G401.6 (cell line): ENCODE data around the gene EPX.
"Not testable (repeated sequence)": the region's sequence is repeated elsewhere in the genome, so short reads cannot be mapped to it uniquely, and the experiment has no call there.

ENCODE experiments used
- FAIRE-seq: peaks from 2 replicates; lab custom pipeline; 2012; peaks lifted over from hg19 to GRCh38; lab: Jason Lieb, UNC

Gene EPX, protein sequence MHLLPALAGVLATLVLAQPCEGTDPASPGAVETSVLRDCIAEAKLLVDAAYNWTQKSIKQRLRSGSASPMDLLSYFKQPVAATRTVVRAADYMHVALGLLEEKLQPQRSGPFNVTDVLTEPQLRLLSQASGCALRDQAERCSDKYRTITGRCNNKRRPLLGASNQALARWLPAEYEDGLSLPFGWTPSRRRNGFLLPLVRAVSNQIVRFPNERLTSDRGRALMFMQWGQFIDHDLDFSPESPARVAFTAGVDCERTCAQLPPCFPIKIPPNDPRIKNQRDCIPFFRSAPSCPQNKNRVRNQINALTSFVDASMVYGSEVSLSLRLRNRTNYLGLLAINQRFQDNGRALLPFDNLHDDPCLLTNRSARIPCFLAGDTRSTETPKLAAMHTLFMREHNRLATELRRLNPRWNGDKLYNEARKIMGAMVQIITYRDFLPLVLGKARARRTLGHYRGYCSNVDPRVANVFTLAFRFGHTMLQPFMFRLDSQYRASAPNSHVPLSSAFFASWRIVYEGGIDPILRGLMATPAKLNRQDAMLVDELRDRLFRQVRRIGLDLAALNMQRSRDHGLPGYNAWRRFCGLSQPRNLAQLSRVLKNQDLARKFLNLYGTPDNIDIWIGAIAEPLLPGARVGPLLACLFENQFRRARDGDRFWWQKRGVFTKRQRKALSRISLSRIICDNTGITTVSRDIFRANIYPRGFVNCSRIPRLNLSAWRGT

DNA sequence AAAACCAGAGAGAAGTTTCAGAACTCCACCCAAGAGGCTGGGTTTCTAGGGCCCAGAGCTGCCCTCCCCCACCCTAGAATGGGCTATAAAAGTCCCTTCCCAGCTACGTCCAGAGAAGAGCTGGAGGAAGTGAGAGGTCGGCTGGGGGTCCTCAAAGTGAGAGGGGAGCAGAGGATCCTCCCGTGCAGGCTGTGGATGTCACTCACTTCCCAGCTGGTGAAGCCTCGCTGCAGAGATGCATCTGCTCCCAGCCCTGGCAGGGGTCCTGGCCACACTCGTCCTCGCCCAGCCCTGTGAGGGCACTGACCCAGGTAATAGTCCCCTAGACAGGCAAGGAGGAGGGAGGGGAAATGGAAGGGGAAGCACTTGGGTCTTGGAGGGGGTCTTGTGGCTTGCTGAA is at the start of gene EPX:
Gene EPX (plus strand): TSS at position 115 of the 400 bp plus-strand sequence. CDS start 121 bp downstream, at position 236.
- FAIRE-seq, result no peak

DNA sequence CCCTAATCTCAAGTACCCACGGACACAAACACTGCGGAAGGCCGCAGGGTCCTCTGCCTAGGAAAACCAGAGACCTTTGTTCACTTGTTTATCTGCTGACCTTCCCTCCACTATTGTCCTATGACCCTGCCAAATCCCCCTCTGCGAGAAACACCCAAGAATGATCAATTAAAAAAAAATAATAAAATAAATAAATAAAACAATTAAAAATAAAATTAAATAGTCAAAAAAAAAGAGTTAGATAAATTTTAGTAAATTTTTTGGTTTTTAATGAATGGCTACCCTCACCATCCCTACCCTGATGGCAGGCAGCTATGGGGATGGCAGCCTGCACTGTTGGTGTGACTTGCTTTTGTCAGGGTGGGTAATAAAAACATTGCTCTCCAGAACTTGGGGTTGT is 49.2 kb upstream of the EPX start:
- not testable (repeated sequence) for FAIRE-seq

DNA sequence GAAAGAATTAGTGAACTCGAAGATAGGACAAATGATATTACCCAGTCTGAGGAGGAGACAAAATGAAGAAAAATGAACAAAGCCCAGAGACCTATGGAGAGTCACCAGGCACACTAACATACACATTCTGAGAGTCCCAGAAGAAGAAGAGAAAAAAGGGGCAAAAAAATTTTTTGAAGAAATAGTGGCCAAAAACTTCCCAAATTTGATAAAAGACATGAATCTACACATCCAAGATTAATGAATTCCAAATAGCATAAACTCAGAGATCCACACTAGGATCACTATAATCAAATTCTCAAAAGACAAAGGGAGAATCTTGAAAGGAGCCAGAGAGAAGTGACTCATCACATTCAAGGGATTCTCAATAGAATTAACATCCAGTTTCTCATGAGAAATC is 47.7 kb upstream of the EPX start:
- FAIRE-seq, result no peak

DNA sequence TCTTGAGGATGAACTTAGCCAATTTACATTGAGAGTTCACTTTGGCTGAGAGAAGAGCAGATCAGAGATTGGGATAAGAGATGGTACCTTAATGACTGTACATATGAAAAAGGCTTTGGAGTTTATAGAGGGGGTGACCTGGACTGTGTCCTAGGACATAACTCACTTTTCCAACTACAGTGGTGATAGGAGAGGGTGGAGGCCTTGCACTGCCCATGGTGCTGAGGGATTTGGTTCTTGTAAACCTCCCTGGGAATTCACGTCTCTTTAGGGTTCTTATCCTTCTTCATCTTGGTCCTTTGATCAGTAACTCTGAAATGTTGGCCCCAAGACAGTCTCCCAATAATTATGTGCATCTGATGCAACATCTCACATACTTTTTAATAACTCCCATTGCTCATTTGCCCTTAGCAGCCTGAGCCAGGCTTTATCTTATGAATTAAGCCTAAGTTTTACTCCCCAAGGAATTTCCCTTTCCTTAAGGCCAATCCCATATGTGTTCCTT is 44.5 kb upstream of the EPX start, which contains the start of gene OR4D1:
Gene OR4D1 (plus strand): TSS at position 455 of the 505 bp plus-strand sequence. CDS start 6,770 bp downstream, outside the sequence.
- FAIRE-seq, result no peak

DNA sequence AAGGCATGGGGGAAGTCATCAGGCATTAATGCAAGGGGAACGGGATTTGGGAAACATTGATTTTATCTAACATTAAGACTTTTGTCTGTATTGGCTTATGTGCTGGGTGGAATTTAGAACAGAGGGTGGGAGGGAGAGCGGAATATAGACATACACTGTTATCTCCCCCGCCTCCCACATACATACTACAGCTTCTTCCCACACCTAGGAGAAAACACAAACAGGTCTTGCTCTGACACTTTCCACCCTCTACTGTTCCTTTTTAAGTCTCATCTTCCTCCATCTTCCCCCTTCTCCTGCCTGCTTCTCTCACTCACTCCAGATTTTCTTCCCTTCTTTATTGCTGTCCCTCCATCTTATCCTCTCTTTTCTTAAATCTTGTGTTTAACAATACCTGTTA is 43.9 kb upstream of the EPX start:
- no peak for FAIRE-seq

DNA sequence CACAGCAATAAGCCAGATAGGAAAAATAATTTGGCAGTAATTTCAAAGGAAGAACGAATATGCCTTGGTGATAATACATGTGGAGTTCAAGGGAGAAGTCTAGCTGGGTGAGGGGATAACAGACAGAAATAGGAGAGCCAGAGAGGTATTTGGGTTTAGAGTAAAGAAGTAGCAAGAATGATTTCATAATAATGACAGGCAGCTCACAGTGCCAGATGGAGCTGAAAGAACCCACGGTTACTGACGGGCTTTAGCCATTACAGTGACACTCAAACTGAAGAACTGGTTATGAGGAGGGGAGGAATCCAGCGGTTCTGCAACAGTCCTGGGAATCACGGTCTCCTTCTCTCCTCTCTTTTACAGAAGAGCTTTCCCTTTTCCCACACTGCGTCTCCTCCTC is 42.1 kb upstream of the EPX start:
- FAIRE-seq, result no peak

DNA sequence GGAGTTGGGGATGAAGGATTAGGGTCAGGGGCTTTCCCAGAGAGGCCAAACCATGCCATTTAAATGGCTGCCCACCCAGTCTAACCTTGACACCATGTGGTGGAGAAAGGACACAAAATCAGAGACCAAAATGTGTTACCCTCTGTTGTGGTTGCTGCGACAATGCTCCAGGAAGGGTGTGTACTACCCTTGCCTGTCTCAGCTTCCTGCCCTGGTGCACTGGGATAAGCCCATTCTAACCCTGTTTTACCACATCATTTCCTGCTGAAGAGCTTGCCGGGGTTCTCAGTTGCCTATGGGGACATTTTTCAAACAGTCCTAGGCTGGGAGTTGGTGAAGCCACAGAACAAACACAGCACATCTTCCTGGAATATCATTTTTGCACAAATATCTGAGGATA is 39.5 kb upstream of the EPX start:
- no peak for FAIRE-seq

DNA sequence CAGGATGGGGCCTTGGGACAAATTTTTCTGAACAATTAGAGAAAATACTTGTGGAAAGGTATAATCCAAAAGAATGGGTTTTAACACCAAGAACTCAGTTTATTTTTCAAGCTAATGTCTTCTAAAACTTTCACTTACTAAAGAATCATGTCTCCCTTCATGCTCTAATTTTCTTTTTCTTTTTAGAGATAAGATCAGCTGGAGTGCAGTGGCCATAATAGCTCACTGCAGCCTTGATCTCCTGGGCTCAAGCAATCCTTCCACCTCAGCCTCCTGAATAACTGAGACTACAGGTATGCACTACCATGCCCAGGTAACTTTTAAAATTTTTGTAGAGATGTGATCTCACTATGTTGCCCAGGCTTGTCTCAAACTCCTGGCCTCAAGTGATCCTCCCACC is 38.9 kb upstream of the EPX start:
- FAIRE-seq, result no peak

DNA sequence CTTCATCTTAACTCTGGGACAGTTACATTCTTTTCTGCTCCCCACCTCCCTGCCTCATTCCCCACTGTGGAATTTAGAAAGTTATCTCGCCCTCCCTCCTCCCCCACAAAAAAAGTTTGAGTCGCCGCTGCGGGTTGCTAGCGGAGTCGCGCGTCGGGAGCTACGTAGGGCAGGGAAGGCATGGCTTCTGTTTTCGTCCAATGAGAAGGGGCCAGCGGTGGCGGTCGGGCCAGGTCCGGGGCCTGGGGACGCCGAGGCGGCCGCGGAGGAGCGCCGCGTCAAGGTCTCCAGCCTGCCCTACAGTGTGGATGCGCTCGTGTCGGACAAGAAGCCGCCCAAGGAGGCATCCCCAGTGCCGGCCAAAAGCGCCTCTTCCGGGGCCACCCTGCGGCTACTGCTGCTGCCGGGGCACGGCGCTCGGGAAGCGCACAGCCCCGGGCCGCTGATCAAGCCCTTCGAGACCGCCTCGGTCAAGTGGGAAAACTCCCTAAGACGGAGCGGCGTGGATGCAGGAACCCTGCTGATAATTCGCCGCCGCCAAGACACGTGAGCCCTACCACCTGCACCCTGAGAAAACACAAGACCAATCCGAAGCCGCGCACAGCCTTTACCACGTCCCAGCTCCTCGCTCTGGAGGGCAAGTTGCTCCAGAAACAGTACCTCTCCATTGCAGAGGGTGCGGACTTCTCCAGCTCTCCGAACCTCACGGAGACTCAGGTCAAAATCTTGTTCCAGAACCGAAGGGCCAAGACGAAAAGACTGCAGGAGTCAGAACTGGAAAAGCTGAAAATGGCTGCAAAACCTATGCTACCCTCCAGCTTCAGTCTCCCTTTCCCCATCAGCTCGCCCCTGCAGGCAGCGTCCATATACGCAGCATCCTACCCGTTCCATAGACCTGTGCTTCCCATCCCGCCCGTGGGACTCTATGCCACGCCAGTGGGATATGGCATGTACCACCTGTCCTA is 35.4 kb upstream of the EPX start:
- no peak for FAIRE-seq

DNA sequence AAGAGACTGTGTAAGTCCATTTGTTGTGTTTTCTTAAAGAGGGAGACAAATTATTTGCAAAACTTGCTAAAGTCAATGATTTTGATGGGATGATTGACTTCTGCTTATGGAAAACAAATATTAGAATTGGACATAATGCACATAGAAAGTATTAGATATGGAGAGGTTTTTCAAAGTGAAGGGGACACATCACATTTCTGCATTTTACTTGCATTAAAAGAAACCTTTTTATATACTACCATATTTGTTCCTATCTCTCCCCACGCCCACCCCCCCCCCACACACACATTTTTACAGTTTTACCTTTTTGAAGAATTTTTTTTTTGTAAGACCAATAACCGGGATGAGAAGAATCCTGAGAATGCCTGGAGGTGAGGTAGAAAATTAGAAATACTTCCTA is 34.3 kb upstream of the EPX start:
- no peak for FAIRE-seq

DNA sequence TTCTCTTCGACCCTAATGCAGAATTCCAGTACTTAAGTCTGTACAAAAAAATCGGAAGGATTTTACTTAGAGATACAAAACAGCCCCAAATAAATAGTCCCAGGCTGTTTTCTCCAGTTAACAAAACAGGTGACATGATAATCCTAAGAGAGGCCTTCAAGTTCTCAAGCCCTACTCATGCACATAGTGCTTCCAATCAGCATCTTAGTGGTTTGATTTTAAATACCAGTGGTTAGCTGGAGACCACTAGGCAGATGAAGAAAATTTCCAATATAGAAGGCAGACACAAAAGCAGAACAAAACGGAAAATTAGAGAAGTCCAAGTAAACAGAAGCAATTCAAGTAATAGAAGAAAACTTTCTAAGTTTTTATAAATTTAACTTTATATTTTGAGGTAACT is 31.0 kb upstream of the EPX start:
- no peak for FAIRE-seq

DNA sequence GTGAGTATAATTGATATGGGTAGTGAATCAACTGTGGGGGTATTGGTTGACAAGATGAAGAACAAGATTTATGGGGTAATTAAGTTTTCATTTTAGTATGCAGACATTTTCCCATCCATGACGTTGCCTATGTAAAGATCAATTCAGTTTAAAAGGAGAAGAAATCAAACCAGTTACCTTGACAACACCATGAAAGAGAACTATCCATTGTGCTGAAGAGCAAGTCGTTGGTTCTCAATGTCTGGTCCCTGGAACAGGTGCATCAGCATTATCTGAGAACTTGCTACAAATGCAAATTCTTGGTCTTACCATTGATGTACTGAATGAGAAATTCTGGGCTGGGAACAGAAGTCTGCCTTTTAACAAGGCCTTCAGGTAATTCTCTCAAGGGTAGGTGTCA is 26.5 kb upstream of the EPX start:
- no peak for FAIRE-seq

DNA sequence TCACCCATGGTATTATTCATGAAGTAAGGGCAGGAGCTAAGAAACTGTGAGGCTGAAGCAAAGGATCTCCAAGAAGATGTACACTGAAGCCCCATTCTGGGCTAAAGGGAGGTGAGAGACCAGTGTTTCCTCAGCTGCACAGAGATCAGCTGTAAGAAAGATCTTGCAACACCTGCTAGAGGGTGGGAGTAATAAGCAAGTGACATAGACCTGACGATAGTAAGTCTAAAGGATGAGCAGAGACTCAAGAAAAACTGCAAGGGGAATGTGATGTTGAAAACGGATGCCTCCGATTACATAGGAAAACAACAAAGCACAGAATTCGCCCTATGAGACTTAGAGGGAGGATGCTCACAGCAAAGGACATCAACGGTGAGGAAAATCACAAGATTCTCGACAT is 25.8 kb upstream of the EPX start, which contains the start of gene OR4D2:
Gene OR4D2 (plus strand): TSS at position 301 of the 400 bp plus-strand sequence. CDS start 2,674 bp downstream, outside the sequence.
- no peak for FAIRE-seq

DNA sequence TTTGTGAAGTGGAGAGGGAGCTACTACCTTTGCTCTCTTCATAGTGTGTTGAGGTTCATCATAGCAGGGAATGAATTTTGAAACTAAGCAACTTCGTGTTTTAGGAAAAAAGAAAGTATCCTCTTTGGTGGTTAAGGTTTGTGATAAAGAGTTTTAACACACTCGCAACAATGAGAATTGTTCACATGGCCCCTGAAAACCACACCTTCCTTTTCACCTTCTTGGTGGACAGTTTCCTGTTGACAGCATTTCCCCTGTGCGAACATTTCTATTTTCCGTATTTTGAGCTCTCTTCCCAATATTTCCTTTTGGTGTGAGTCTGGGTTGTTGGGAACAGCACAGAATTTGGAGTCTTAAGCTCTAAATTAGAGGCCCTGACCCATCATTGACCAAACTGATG is 21.9 kb upstream of the EPX start:
- FAIRE-seq, result no peak

DNA sequence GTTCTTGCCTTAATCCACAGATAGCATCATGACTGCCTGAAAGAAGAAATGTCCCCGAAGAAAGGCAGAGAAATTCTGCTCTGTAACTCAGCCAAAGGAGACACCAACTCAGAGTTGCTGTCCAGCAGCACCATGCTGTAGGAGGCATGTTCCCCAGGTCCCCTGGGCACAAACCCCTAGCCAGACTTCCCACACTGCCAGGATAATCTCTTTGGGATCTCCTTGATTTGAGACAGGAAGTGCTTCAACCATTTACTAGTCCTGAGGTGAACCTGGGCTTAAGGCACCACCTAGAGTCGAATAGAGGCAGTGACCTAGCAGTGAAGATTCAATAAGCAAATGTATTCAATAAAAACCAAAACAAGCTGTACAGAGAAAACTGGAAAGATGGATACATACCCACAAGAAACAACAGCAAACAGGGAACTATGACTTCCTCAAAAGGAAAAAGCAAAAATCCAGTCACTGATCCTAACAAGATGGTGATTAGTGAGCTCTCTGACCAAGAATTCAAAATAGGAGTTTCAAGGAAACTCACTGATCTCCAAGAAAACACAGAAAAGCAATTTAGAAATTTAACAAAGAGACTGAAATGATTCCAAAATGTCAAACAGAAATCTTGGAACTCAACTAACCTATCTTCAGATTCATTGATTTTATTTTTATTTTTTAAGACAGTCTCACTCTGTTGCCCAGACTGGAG is 20.0 kb upstream of the EPX start:
- no peak for FAIRE-seq

DNA sequence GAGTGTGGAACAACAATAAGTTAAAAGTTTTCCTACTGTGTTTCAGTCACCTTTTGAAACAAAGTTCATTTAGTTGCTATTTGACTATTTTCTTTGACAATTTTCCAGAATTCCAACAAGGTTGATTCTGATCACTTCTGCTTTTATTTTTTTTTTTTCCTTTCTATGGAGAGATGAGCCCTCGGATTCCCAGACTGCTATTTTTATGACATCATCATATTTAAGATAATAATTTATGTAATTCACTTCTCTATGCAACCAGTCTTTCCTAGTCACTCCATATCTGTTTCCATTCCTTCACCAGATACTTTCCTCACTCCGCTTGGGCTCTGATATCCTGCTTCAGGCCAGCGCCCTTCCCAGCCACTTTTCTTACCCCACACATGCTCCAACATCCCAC is 17.7 kb upstream of the EPX start:
- FAIRE-seq, result no peak

DNA sequence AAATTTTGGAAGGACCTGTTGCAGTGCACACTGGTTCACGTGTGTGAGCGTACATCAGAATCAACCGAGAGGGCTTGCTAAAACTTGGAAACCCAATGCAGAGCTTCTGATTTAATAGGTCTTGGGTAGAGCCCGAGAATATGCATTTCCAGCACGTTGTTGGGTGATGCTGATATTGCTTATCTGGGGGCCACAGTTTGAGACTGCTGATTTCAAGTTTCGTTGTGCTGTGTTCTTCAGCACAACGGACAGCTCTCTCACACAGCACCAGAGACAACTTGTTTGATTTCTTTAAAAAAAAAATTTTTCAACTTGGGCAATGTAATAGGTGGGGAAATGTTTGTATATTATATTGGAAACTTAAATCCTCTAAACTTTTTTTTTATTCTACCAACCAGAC is 16.3 kb upstream of the EPX start:
- no peak for FAIRE-seq

DNA sequence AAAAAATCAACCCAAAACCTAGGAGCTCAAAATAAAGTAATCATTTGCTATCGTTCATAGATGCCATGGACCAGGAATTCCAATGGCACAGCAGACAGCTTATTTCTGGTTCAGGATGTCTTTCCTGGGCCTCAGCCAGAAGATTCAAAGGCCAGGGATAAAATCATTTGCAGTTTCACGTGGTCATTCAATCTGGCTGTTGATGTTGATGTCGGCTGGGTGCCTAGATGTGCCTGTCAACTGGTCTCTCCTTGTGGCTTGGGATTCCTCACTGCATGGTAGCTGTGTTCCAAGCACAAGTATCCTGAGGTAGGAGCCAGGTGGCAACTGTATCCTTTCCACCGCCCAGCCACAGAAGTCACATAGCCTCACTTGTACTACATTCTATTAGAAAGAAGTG is 10.7 kb upstream of the EPX start:
- no peak for FAIRE-seq

DNA sequence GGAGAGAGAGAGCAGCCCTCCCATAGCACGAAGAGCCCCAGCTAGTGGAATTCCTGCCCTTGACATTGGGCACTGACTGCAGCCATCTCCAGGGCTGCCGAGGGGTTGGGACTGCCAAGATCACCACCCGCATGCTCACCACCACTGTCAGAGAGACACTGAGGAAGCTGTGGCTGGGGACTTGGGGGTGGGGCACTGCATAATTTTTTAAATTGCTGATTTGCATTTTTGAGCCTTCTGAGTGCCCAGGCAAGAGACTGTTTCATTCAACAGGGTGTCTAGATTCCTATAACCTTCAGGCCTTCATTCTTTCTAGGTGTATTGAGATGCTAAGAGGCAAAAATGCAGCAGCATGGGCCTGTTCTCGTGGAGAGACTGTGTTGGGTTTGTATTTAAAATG is 9.0 kb upstream of the EPX start:
- no peak for FAIRE-seq

DNA sequence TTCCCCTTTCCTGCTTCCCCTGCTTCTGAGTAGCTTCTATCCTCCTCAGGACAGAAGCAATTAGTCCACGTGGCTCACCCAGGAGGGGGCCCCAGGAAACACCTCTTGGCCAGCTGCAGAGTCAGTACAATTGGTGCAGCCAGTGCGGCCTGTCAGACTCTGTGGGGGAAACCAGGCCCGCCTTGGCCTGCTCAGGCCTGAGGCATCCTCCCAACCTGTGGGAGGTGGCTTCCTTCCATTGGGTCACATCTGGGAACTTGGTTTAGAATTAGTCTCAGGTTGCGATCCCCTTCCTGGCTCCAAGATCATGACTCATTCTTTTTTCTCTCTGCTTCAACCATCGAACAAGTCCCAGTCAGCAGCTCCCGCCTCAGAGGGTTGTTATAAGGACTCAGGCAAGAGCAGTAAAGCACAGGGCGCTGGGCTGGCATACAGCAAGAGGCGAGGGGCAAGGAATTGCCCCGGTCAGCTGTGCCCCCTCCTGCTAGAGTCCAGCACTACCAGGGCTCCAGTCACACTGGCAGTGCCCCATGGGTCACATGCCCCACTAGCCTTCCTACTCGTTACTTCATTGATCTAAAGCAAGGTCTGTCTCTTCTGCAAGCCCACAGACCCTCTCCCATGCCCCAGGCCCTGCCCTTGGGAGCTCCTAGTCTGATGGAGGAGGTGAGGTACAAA is 8.1 kb upstream of the EPX start:
- FAIRE-seq, result no peak
